ENCODE data around the gene OSGIN1. TPM values are rescaled to one million over a fixed set of nuclear protein-coding genes. Genes with fewer than 3 reads are reported as not detected.

Gene OSGIN1
- total and polyA plus RNA-seq, 2 donors from 2014 or later, result 6.3 to 14.5 TPM

- FAIRE-seq (no peak), DNase-seq (peak in 1 of 5 donors; percentile 27)
- no peaks in the 10 kb centered on the region for H3K27me3 ChIP-seq (ENCODE audit: control insufficient read depth, insufficient read depth, low read length)
- TF ChIP-seq, protein P1, sequence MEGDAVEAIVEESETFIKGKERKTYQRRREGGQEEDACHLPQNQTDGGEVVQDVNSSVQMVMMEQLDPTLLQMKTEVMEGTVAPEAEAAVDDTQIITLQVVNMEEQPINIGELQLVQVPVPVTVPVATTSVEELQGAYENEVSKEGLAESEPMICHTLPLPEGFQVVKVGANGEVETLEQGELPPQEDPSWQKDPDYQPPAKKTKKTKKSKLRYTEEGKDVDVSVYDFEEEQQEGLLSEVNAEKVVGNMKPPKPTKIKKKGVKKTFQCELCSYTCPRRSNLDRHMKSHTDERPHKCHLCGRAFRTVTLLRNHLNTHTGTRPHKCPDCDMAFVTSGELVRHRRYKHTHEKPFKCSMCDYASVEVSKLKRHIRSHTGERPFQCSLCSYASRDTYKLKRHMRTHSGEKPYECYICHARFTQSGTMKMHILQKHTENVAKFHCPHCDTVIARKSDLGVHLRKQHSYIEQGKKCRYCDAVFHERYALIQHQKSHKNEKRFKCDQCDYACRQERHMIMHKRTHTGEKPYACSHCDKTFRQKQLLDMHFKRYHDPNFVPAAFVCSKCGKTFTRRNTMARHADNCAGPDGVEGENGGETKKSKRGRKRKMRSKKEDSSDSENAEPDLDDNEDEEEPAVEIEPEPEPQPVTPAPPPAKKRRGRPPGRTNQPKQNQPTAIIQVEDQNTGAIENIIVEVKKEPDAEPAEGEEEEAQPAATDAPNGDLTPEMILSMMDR (IDR thresholded peaks at IDR 0.05; ENCODE audit: borderline replicate concordance, extremely low read depth, insufficient read depth), result no peak
- H3K4me3 ChIP-seq (ENCODE audit: low read length in 3 of 3), result no peak overlapping the region
- H3K9me3 ChIP-seq (ENCODE audit: control insufficient read depth in 2 of 3, insufficient read depth in 1 of 3, low read length in 3 of 3), result peaks cover 0 to 7% (median 2%) of the 10 kb centered on the region in 3 donors
- H3K27ac ChIP-seq (ENCODE audit: low read depth in 2 of 2, low read length in 2 of 2), result no peak overlapping the region
- H3K9ac ChIP-seq (ENCODE audit: low read length in 3 of 3), result no peak overlapping the region
- H3K4me1 ChIP-seq (ENCODE audit: control insufficient read depth in 2 of 3, insufficient read depth in 2 of 3, low read depth in 1 of 3, low read length in 3 of 3), result no peaks in the 10 kb centered on the region
- no peaks in the 10 kb centered on the region for H3K36me3 ChIP-seq (ENCODE audit: control insufficient read depth in 2 of 3, insufficient read depth in 3 of 3, low read length in 3 of 3)
- intact Hi-C loops (cut with DNase I), result no loop called here
Measured at GRCh38 chr16:83973581-83974385, 20.7 kb downstream of the OSGIN1 start.

- FAIRE-seq, result no peak
- no peaks in the 10 kb centered on the region for H3K4me1 ChIP-seq (ENCODE audit: control insufficient read depth in 2 of 3, insufficient read depth in 2 of 3, low read depth in 1 of 3, low read length in 3 of 3)
- H3K9me3 ChIP-seq (ENCODE audit: control insufficient read depth in 2 of 3, insufficient read depth in 1 of 3, low read length in 3 of 3), result peaks cover 0 to 8% (median 2%) of the 10 kb centered on the region in 3 donors
- DNase-seq, result no peak
- H3K36me3 ChIP-seq (ENCODE audit: control insufficient read depth in 2 of 3, insufficient read depth in 3 of 3, low read length in 3 of 3), result no peaks in the 10 kb centered on the region
- TF ChIP-seq, protein P1 (IDR thresholded peaks at IDR 0.05; ENCODE audit: borderline replicate concordance, extremely low read depth, insufficient read depth), result no peak
- H3K9ac ChIP-seq (ENCODE audit: low read length in 3 of 3), result no peak overlapping the region
- intact Hi-C loops (cut with DNase I), result no loop called here
- H3K27me3 ChIP-seq (ENCODE audit: control insufficient read depth, insufficient read depth, low read length), result no peaks in the 10 kb centered on the region
- H3K4me3 ChIP-seq (ENCODE audit: low read length in 3 of 3), result no peak overlapping the region
- H3K27ac ChIP-seq (ENCODE audit: low read depth in 2 of 2, low read length in 2 of 2), result no peak overlapping the region
Measured at GRCh38 chr16:83974475-83974874, 21.4 kb downstream of the OSGIN1 start.

- peaks cover 0 to 8% (median 2%) of the 10 kb centered on the region in 3 donors for H3K9me3 ChIP-seq (ENCODE audit: control insufficient read depth in 2 of 3, insufficient read depth in 1 of 3, low read length in 3 of 3)
- no peaks in the 10 kb centered on the region for H3K27me3 ChIP-seq (ENCODE audit: control insufficient read depth, insufficient read depth, low read length)
- H3K4me3 ChIP-seq (ENCODE audit: low read length in 3 of 3), result no peak overlapping the region
- TF ChIP-seq, protein P1 (IDR thresholded peaks at IDR 0.05; ENCODE audit: borderline replicate concordance, extremely low read depth, insufficient read depth), result no peak
- H3K36me3 ChIP-seq (ENCODE audit: control insufficient read depth in 2 of 3, insufficient read depth in 3 of 3, low read length in 3 of 3), result no peaks in the 10 kb centered on the region
- FAIRE-seq (no peak), DNase-seq (no peak)
- H3K27ac ChIP-seq (ENCODE audit: low read depth in 2 of 2, low read length in 2 of 2), result no peak overlapping the region
- no peak overlapping the region for H3K9ac ChIP-seq (ENCODE audit: low read length in 3 of 3)
- intact Hi-C loops (cut with DNase I), result no loop called here
- no peaks in the 10 kb centered on the region for H3K4me1 ChIP-seq (ENCODE audit: control insufficient read depth in 2 of 3, insufficient read depth in 2 of 3, low read depth in 1 of 3, low read length in 3 of 3)
Measured at GRCh38 chr16:83975590-83976260, 22.7 kb downstream of the OSGIN1 start.

Data from kidney (tissue), 14 donors.